K562 (cell line): ENCODE data around the gene PRDX2. TPM values are rescaled to one million over a fixed set of nuclear protein-coding genes. Genes with fewer than 3 reads are reported as not detected.

Experiments used
- CBX3 ChIP-seq, 2 experiments: IDR thresholded peaks; 1 replicate in 1 of 2; 2 replicates in 1 of 2; pipeline ENCODE4 v1.6.1; 2012; ENCODE audit warnings: inconsistent platforms in 2 of 2, low read length in 2 of 2, borderline replicate concordance in 1 of 2, control low read depth in 1 of 2
- HOXB6 ChIP-seq: fragments of 250-450 bp; sonication (Bioruptor Pico); IDR thresholded peaks from 2 replicates; pipeline ENCODE4 v1.5.1; 2022; ENCODE audit warnings: mild to moderate bottlenecking, borderline replicate concordance
- LEF1 ChIP-seq: fragments of 450-650 bp; IDR thresholded peaks from 2 replicates; pipeline ENCODE4 v1.6.1; 2016; ENCODE audit warnings: mild to moderate bottlenecking
- MCM7 ChIP-seq, 2 experiments: fragments of 450-650 bp; IDR thresholded peaks; 2 replicates each; pipeline ENCODE4 v1.6.1; 2016 to 2018
- MIER1 ChIP-seq: fragments of 450-650 bp; IDR thresholded peaks from 2 replicates; pipeline ENCODE4 v1.6.1; 2016; ENCODE audit warnings: antibody characterized with exemption, mild to moderate bottlenecking, low read depth
- MYC ChIP-seq, 2 experiments: fragments of 250-450 bp in 1 of 2; sonication (Bioruptor Pico) in 1 of 2; IDR thresholded peaks; 2 replicates each; pipeline versions ENCODE4 v1.5.1 to v1.6.1; 2012 to 2021; ENCODE audit warnings: low read depth in 2 of 2, borderline replicate concordance in 1 of 2, improper control_type of control experiment in 1 of 2, low read length in 1 of 2, mild to moderate bottlenecking in 1 of 2, moderate library complexity in 1 of 2
- NRF1 ChIP-seq, 2 experiments: fragments of 450-650 bp; IDR thresholded peaks in 1 of 2; conservative IDR thresholded peaks in 1 of 2; 2 replicates each; pipeline ENCODE4 v1.6.1; 2014; ENCODE audit warnings: mild to moderate bottlenecking in 2 of 2
- TEAD1 ChIP-seq, 2 experiments: fragments of 450-650 bp in 1 of 2; sonication (generic) in 1 of 2; formaldehyde crosslinking; IDR thresholded peaks; 2 replicates each; pipeline versions ENCODE4 v1.4.0 to v1.8.0; 2020 to 2022; ENCODE audit warnings: mild to moderate bottlenecking in 2 of 2, missing genetic modification reagents in 1 of 2
- ZBTB49 ChIP-seq: sonication (generic); formaldehyde crosslinking; IDR thresholded peaks from 2 replicates; pipeline ENCODE4 v1.8.0; 2022; ENCODE audit warnings: missing genetic modification reagents, mild to moderate bottlenecking, borderline replicate concordance
- ZNF224 ChIP-seq: sonication (generic); formaldehyde crosslinking; IDR thresholded peaks from 2 replicates; pipeline ENCODE4 v1.8.0; 2022; ENCODE audit warnings: mild to moderate bottlenecking, missing genetic modification reagents
- polyA plus RNA-seq, 8 experiments: library from polyadenylated mRNA; depleted of rRNA in 4 of 8; stranded (reverse) in 5 of 8; unstranded in 3 of 8; fragments of >200 nt; fragmentation: Nextera tagmentation in 2 of 8; fragmentation: Illumina TruSeq in 1 of 8; extraction: Ambion mirVana in 2 of 8; extraction: Trizol in 1 of 8; gene quantifications; 2 replicates each; pipeline versions ENCODE4 v1.2.1 to v1.2.3, GENCODE V29; 2011 to 2014; ENCODE audit warnings: inconsistent platforms in 1 of 8, missing spikeins in 1 of 8
- total RNA-seq, 7 experiments: library from RNA; depleted of rRNA in 6 of 7; stranded (reverse); fragments of >200 nt in 6 of 7; fragmentation: Illumina TruSeq in 2 of 7; extraction: Trizol in 2 of 7; gene quantifications; 2 replicates each; pipeline versions ENCODE4 v1.2.1 to v1.2.3, GENCODE V29; 2011 to 2021; ENCODE audit warnings: low replicate concordance in 1 of 7
- TF ChIP-seq, protein P1 (sequence below), 2 experiments: fragments of 450-650 bp in 1 of 2; sonication (generic) in 1 of 2; formaldehyde crosslinking in 1 of 2; IDR thresholded peaks; 2 replicates each; pipeline versions ENCODE4 v1.7.1 to v1.9.0; 2016 to 2022; ENCODE audit warnings: inconsistent platforms in 1 of 2, mild to moderate bottlenecking in 1 of 2, missing genetic modification reagents in 1 of 2
- TF ChIP-seq, protein P2 (sequence below), 2 experiments: fragments of 250-450 bp in 1 of 2; fragments of 450-650 bp in 1 of 2; sonication (Bioruptor Pico) in 1 of 2; IDR thresholded peaks; 2 replicates each; pipeline versions ENCODE4 v1.6.1 to v1.8.0; 2016 to 2021; ENCODE audit warnings: mild to moderate bottlenecking in 2 of 2, moderate library complexity in 2 of 2, missing compliant biosample characterization in 1 of 2, missing genetic modification characterization in 1 of 2

PRDX2 gene
- total and polyA plus RNA-seq, 9 of the 15 experiments (the other 6 are each of a cell fraction or from before 2014, with no cell fraction given), result 206 to 1,183 (median 415) TPM

DNA sequence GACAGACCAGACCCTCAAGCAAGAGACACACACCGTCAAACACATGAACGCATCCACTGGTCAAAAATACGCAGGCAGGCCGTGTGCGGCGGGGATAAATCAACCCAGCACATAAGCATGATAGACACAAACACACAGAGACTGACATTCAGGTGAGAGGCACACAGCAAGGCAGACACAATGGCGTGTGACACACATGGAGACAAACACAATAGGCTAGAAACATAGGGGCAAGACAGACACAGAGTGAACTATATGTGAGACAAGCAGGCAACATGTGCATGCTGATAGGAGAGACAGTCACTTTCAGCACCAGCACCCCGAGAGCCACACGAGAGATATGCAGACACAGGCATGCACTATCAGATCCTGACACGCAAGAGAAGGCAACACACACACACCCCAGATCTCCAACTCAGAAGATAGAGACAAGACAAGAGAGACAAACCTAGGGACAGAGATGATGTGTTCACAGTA, 17.2 kb downstream of the PRDX2 start (continued):
- TF ChIP-seq, protein P1, sequence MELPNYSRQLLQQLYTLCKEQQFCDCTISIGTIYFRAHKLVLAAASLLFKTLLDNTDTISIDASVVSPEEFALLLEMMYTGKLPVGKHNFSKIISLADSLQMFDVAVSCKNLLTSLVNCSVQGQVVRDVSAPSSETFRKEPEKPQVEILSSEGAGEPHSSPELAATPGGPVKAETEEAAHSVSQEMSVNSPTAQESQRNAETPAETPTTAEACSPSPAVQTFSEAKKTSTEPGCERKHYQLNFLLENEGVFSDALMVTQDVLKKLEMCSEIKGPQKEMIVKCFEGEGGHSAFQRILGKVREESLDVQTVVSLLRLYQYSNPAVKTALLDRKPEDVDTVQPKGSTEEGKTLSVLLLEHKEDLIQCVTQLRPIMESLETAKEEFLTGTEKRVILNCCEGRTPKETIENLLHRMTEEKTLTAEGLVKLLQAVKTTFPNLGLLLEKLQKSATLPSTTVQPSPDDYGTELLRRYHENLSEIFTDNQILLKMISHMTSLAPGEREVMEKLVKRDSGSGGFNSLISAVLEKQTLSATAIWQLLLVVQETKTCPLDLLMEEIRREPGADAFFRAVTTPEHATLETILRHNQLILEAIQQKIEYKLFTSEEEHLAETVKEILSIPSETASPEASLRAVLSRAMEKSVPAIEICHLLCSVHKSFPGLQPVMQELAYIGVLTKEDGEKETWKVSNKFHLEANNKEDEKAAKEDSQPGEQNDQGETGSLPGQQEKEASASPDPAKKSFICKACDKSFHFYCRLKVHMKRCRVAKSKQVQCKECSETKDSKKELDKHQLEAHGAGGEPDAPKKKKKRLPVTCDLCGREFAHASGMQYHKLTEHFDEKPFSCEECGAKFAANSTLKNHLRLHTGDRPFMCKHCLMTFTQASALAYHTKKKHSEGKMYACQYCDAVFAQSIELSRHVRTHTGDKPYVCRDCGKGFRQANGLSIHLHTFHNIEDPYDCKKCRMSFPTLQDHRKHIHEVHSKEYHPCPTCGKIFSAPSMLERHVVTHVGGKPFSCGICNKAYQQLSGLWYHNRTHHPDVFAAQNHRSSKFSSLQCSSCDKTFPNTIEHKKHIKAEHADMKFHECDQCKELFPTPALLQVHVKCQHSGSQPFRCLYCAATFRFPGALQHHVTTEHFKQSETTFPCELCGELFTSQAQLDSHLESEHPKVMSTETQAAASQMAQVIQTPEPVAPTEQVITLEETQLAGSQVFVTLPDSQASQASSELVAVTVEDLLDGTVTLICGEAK (IDR thresholded peaks at IDR 0.05), result peak; percentile 51
- TF ChIP-seq, protein P1 (CRISPR knock-in tag; IDR thresholded peaks at IDR 0.05), result no peak
- peak; percentile 49 to 65; a peak in 3 of 4 replicates for TF ChIP-seq NRF1 (conservative IDR thresholded peaks at IDR 0.05 in 1 of 2, IDR thresholded peaks at IDR 0.05 in 1 of 2)
- TF ChIP-seq TEAD1 (CRISPR knock-in tag; IDR thresholded peaks at IDR 0.05), result peak; percentile 57 to 62; a peak in 2 of 4 replicates
- TF ChIP-seq HOXB6, result no peak
- TF ChIP-seq LEF1, result peak; percentile 91
- no peak for TF ChIP-seq MCM7 (IDR thresholded peaks at IDR 0.05)
- peak; percentile 94 for TF ChIP-seq MYC (IDR thresholded peaks at IDR 0.05; ENCODE audit: low read depth, low read length)
- TF ChIP-seq MYC (CRISPR knock-in tag; IDR thresholded peaks at IDR 0.05; ENCODE audit: borderline replicate concordance, low read depth), result no peak
- peak in 1 of 2 experiments; percentile 55; a peak in 1 of 3 replicates for TF ChIP-seq CBX3 (IDR thresholded peaks at IDR 0.05; ENCODE audit: borderline replicate concordance in 1 of 2, low read length in 2 of 2)
- peak; percentile 51 for TF ChIP-seq MIER1
- TF ChIP-seq ZNF224 (CRISPR knock-in tag), result no peak
- no peak for TF ChIP-seq ZBTB49 (CRISPR knock-in tag)
- TF ChIP-seq, protein P2, sequence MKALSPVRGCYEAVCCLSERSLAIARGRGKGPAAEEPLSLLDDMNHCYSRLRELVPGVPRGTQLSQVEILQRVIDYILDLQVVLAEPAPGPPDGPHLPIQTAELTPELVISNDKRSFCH (CRISPR knock-in tag; IDR thresholded peaks at IDR 0.05), result no peak
- TF ChIP-seq, protein P2 (tag; IDR thresholded peaks at IDR 0.05), result peak; percentile 52; the same call in 1 of the 2 replicates
